Activated naive CD4-positive, alpha-beta T cell treated with Interleukin-2 at 50 U/mL for 16 hours (primary cell): ENCODE data around the gene GPN1.
A peak's percentile ranks its signal among the peaks of the same experiment; 100 is the strongest.
"Not testable (repeated sequence)": the region's sequence is repeated elsewhere in the genome, so short reads cannot be mapped to it uniquely, and the experiment has no call there.

ENCODE experiments used
- DNase-seq: peaks from one replicate; pipeline ENCODE4 v3.0.0-alpha.2; 2020

The GPN1 gene

DNA sequence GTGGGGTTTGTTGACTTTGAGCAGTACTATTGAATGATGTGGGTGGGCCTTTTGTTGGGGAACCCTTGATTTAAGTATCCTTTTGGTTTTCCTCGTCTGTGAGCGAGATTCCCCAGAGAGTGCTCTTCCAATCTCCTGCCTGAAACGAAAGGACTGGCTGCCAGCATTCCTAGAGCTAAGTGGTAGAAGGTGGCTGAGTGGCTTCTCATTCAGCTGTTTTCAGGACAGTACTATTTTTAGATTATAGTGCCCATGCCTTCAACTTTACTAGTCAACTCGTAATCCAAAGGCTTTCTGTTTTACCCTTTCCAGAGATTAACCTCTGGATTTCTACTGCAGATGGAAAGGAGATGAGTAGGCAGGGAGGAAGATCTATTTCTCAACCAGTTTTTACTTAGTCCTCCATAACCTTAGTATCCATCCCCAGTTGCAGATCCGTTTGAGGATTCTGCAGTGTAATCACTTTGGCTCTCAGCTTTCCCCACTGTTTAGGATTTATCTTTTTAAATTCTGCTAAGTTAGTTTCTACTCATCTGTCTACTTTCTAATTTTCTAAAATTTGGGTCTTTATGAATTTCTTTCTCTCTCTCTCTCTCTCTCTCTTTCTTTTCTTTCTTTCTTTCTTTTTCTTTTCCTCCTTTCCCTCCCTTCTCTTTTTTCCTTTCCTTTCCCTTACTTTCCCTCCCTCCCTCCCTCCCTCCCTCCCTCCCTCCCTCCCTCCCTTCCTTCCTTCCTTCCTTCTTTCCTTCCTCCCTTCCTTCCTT is 44.1 kb downstream of the GPN1 start:
- DNase-seq = no peak

DNA sequence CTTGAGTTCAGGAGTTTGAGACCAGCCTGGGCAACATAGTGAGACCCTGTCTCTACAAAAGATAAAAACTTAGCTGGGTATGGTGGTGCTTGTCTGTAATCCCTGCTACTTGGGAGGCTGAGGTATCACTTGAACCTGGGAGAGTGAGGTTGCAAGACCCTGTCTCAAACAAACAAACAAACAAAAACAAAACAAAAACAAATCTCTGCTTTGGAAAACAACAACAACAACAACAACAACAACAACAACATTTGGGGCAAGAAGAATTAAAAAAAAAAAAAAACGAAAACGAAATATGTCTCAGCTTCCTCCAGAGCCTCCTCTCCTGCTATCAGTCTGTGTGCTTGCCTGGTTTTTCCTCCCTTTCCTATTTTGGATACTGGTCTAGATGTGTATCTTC is 51.7 kb downstream of the GPN1 start:
- no peak for DNase-seq

DNA sequence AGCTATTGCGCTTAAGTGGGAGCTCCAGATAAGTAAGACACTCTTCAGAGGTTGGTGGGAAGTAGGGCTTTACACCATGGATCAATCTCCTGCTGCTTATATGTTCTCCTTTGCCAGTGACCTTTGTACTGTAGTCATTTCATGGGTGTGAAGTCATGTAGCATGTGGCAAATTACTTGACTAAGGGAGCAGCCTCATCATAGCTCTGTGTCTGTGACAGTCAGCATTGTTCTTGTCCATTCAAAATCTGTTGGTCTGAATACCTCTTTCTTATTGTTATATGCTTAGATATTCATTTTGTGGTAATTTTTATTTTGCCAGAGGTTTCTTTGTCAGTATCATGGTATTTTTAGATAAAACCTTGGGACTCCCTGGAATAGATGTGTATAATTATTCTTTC is 53.0 kb downstream of the GPN1 start:
- DNase-seq = no peak

DNA sequence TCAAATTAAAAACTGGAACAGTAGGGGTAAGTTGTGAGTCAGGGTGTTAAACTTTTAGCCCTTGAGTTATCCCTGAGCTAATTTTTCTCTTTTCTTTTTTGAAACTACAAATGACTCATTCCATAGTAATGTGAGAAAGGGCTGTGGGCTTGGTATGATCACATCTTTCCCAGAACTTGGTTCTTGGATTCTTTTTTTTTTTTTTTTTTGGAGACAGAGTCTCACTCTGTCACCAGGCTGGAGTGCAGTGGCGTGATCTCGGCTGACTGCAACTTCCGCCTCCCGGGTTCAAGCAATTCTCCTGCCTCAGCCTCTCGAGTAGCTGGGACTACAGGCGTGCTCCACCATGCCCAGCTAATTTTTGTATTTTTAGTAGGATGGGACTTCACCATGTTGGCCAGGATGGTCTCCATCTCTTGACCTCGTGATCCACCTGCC is 53.5 kb downstream of the GPN1 start:
- not testable (repeated sequence) for DNase-seq

DNA sequence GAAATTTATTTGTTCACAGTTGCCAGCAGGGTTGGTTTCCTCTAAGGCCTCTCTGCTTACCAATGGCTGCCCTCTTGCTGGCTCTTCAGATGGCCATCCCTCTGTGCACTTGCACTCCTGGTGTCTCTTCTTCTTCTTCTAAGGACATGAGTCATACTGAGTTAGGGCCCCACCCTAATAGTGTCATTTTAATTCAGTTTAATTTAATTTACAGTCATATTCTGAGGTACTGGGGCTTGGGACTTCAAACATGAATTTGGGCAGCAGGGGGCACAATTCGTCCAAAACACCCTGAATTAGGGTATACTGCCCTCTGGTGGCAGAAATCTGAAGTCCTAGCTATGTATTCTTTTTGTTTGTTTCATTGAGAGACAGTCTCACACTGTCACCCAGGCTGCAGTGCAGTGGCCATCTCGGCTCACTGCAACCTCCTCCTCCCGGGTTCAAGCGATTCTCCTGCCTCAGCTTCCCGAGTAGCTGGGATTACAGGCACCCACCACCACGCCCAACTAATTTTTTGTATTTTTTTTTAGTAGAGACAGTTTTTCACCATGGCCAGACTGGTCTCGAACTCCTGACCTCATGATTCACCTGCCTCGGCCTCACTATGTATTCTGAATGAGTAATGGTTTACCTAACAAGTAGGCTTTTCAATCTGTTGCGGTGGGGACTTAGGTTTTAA is 54.7 kb downstream of the GPN1 start:
- DNase-seq = peak; percentile 85

DNA sequence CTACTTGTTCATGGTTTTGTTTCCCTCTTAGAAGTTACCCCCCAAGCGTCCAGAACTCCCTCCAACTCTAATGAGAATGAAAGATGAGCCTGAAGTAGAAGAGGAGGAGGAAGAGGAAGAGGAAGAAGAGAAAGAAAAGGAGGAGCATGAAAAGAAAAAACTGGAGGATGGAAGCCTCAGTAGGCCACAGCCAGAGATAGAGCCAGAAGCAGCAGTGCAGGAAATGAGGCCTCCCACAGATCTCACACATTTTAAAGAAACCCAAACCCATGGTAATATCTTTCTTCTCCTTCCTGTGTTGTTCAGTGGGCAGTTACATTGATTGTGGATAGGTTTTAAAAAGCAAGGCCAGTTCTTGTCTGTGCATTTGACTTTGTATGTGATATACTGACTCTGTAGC is 56.2 kb downstream of the GPN1 start:
- not testable (repeated sequence) for DNase-seq

DNA sequence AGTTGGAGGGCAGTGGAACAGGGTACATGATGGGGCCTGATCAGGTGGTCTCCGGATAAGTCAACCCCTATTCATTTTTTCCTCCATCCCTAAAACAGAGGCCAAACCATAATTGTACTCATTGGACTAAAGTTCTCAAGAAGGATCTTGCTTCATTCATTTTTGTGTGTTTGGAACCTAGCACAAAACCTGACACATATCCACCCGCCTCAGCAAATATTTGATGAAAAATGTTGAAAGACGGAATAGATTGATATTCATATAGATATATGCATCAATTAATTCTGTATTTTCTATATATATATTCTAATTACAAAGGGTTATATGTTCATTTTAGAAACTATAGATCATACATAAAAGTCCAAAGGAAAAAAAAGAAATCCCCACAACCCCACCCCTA is 56.7 kb downstream of the GPN1 start:
- DNase-seq = no peak

DNA sequence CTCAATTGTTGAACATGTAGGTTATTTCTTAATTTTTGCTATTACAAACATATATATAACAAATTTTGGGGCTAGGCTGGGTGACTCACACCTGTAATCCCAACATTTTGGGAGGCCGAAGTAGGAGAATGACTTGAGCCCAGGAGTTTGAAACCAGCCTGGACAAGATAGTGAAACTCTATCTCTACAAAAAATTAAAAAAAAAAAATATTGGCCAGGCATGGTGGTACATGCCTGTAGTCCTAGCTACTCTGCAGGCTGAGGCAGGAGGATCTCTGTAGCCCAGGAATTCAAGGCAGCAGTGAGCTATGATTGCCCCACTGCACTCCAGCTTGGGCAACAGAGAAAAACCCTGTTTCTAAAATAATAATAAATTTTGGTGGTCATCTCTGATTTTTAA is 58.4 kb downstream of the GPN1 start:
- no peak for DNase-seq

DNA sequence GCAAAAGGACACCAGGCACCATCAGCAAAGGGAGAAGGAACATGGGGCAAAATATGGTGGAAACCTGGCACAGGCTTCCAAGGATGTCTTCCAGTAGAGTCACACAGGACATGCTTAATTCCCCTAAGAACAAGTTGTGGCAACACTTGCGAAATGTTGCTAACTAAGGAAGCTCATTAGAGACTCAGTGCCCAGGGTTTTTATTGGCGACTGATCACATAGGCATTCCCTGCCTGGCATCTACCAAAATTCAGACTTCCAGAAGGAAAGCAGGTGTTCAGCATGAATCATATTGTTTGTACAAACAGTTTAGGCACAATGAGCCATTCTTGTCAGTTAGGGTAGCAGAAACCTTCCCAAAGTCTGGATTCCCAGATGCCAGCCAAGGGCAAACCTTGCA is 60.6 kb downstream of the GPN1 start:
- no peak for DNase-seq

DNA sequence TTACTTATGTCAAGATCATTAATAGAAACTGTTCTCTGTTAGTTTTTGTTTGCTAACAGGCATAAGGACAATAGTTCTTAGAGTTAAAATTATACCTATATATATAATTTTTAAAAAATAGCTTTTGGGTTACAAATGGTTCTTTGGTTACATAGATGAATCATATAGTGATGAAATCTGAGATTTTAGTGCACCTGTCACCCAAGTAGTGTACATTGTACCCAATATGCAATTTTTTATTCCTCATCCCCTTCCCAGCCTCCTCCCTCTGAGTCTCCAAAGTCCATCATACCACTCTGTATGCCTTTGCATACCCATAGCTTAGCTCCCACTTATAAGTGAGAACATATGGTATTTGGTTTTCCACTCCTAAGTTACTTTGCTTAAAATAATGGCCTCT is 61.2 kb downstream of the GPN1 start:
- DNase-seq = no peak

DNA sequence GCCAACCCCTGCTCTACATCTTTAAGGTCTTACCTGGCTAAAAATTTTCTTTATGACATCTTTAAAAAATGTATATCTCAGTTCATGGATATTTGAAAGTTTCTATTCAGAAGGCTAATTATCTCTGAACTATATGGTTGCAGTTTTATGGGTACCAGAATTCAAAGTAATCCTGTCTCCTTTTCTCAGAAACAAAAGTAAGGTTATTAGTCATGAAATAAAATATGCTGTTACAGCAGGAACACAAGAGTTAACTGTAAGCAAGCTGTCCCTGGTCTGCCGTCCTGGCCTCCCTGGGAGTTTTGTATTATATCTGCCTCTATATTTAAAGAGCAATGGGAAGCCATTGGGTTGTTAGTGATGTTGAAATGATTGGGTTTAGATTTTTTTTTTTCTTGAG is 68.8 kb downstream of the GPN1 start:
- no peak for DNase-seq
